Measurements from ENCODE around the gene ABCC4. TPM values are rescaled to one million over a fixed set of nuclear protein-coding genes. Genes with fewer than 3 reads are reported as not detected.

ABCC4 gene
- total and polyA plus RNA-seq, 2 donors (not counting 1 experiment from before 2014, with no cell fraction given): 35.2 to 98.8 TPM

DNA sequence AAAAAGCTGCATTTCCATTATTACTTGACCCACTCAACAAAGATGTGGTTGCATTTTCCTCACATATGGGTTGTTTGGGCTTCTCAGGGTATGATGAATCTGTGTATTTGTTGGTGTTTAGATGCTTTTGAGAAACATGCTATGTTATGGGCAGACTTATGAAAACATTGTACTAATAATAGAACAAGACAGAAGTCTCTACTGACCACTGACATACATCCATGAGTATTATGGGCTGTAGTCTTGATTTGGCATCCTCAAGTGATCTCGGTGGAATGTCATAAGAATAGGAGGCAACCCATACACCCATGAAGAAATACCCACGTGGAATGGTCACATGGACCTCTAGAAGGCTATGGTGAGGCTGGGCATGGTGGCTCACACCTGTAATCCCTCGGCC lies 36.3 kb upstream of the ABCC4 start:
- H3K27ac ChIP-seq (ENCODE audit: insufficient read depth, low read length): no peak overlapping the region
- H3K4me3 ChIP-seq (replicated peaks in 1 of 4; ENCODE audit: control extremely low read depth in 1 of 4, insufficient read depth in 1 of 4, low read depth in 3 of 4, low read length in 4 of 4): no peak overlapping the region
- no peaks in the 10 kb centered on the region for H3K9me3 ChIP-seq (ENCODE audit: control insufficient read depth, insufficient read depth, low read depth, low read length)
- H3K36me3 ChIP-seq (ENCODE audit: control insufficient read depth, insufficient read depth, low read length): no peaks in the 10 kb centered on the region
- no peaks in the 10 kb centered on the region for H3K4me1 ChIP-seq (ENCODE audit: control insufficient read depth, extremely low read depth, insufficient read depth, low read length)
- H2AFZ ChIP-seq (ENCODE audit: low read length): no peak overlapping the region
- no peaks in the 10 kb centered on the region for H3K27me3 ChIP-seq (ENCODE audit: control insufficient read depth, insufficient read depth, low read length)
- H3K9ac ChIP-seq (ENCODE audit: insufficient read depth, low read length): no peak overlapping the region
- DNase-seq (ENCODE audit: low read depth in 2 of 2): no peak
- no peaks in the 10 kb centered on the region for H4K20me1 ChIP-seq (ENCODE audit: control insufficient read depth, extremely low read depth, insufficient read depth, low read length)
- no peaks in the 10 kb centered on the region for H3K79me2 ChIP-seq (ENCODE audit: control insufficient read depth, insufficient read depth, low read length)
- TF ChIP-seq, protein P1, sequence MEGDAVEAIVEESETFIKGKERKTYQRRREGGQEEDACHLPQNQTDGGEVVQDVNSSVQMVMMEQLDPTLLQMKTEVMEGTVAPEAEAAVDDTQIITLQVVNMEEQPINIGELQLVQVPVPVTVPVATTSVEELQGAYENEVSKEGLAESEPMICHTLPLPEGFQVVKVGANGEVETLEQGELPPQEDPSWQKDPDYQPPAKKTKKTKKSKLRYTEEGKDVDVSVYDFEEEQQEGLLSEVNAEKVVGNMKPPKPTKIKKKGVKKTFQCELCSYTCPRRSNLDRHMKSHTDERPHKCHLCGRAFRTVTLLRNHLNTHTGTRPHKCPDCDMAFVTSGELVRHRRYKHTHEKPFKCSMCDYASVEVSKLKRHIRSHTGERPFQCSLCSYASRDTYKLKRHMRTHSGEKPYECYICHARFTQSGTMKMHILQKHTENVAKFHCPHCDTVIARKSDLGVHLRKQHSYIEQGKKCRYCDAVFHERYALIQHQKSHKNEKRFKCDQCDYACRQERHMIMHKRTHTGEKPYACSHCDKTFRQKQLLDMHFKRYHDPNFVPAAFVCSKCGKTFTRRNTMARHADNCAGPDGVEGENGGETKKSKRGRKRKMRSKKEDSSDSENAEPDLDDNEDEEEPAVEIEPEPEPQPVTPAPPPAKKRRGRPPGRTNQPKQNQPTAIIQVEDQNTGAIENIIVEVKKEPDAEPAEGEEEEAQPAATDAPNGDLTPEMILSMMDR (conservative IDR thresholded peaks at IDR 0.05 in 1 of 2, IDR thresholded peaks at IDR 0.05 in 1 of 2; ENCODE audit: low read depth in 1 of 2, low read length in 2 of 2): no peak
- TF ChIP-seq EZH2 (IDR thresholded peaks at IDR 0.05; ENCODE audit: low read length, missing control alignments): no peak
- no peak overlapping the region for H3K4me2 ChIP-seq (ENCODE audit: extremely low read depth, insufficient read depth, low read length)

DNA sequence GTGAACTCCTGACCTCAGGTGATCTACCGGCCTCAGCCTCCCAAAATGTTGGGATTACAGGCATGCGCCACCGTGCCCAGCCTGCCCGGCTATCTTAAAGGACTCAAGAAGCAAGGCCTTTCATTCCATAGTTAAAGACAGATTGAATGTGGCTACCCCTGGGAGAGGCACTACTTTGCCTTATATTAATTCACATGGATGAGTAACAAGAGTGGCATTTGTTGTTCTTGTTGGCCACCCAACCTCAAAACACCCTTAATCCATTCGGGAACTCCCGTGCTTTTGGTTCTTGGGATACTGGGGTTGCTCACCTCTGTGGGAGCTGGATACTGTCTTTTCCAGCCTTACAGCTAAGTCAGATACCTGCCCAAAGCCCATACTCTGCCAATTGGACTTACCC lies 34.4 kb upstream of the ABCC4 start:
- no peak overlapping the region for H3K9ac ChIP-seq (ENCODE audit: insufficient read depth, low read length)
- no peaks in the 10 kb centered on the region for H3K27me3 ChIP-seq (ENCODE audit: control insufficient read depth, insufficient read depth, low read length)
- no peak for TF ChIP-seq EZH2 (IDR thresholded peaks at IDR 0.05; ENCODE audit: low read length, missing control alignments)
- TF ChIP-seq, protein P1 (conservative IDR thresholded peaks at IDR 0.05 in 1 of 2, IDR thresholded peaks at IDR 0.05 in 1 of 2; ENCODE audit: low read depth in 1 of 2, low read length in 2 of 2): no peak
- no peaks in the 10 kb centered on the region for H3K36me3 ChIP-seq (ENCODE audit: control insufficient read depth, insufficient read depth, low read length)
- no peak overlapping the region for H2AFZ ChIP-seq (ENCODE audit: low read length)
- DNase-seq (ENCODE audit: low read depth in 2 of 2): peak in 1 of 2 donors; percentile 31
- H3K4me2 ChIP-seq (ENCODE audit: extremely low read depth, insufficient read depth, low read length): no peak overlapping the region
- H3K4me3 ChIP-seq (replicated peaks in 1 of 4; ENCODE audit: control extremely low read depth in 1 of 4, insufficient read depth in 1 of 4, low read depth in 3 of 4, low read length in 4 of 4): no peak overlapping the region
- no peaks in the 10 kb centered on the region for H3K4me1 ChIP-seq (ENCODE audit: control insufficient read depth, extremely low read depth, insufficient read depth, low read length)
- H3K27ac ChIP-seq (ENCODE audit: insufficient read depth, low read length): no peak overlapping the region
- H4K20me1 ChIP-seq (ENCODE audit: control insufficient read depth, extremely low read depth, insufficient read depth, low read length): no peaks in the 10 kb centered on the region
- H3K9me3 ChIP-seq (ENCODE audit: control insufficient read depth, insufficient read depth, low read depth, low read length): no peaks in the 10 kb centered on the region
- H3K79me2 ChIP-seq (ENCODE audit: control insufficient read depth, insufficient read depth, low read length): no peaks in the 10 kb centered on the region

DNA sequence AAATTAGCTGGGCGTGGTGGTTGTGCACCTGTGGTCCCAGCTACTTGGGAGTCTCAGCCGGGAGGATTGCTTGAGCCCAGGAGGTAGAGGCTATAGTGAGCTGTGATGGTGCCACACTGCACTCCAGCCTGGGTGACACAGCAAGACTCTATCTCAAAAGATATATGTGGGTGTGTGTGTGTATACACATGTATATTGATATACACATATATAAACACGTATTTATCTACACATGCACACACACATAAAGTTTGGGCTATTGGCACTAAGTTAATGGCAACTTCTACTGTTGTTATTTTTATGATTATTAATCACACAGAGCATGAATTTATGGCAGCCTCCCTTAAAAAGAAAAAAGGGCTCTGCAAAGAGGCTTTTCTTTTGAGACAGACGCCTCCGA lies 27.1 kb upstream of the ABCC4 start:
- Histone ChIP-seq H3K4me2 (ENCODE audit: extremely low read depth, insufficient read depth, low read length) (no peak overlapping the region), H3K9me3 (ENCODE audit: control insufficient read depth, insufficient read depth, low read depth, low read length) (no peaks in the 10 kb centered on the region)
- TF ChIP-seq, protein P1 (conservative IDR thresholded peaks at IDR 0.05 in 1 of 2, IDR thresholded peaks at IDR 0.05 in 1 of 2; ENCODE audit: low read depth in 1 of 2, low read length in 2 of 2): no peak
- TF ChIP-seq EZH2 (IDR thresholded peaks at IDR 0.05; ENCODE audit: low read length, missing control alignments): no peak

More for the DNA sequence above, 27.1 kb upstream of the ABCC4 start:
- Histone ChIP-seq H3K36me3 (ENCODE audit: control insufficient read depth, insufficient read depth, low read length) (no peaks in the 10 kb centered on the region), H3K79me2 (ENCODE audit: control insufficient read depth, insufficient read depth, low read length) (no peaks in the 10 kb centered on the region), H3K27ac (ENCODE audit: insufficient read depth, low read length) (no peak overlapping the region), H3K4me1 (ENCODE audit: control insufficient read depth, extremely low read depth, insufficient read depth, low read length) (no peaks in the 10 kb centered on the region), H4K20me1 (ENCODE audit: control insufficient read depth, extremely low read depth, insufficient read depth, low read length) (no peaks in the 10 kb centered on the region), H3K9ac (ENCODE audit: insufficient read depth, low read length) (no peak overlapping the region), H3K27me3 (ENCODE audit: control insufficient read depth, insufficient read depth, low read length) (no peaks in the 10 kb centered on the region), H2AFZ (ENCODE audit: low read length) (no peak overlapping the region), H3K4me3 (replicated peaks in 1 of 4; ENCODE audit: control extremely low read depth in 1 of 4, insufficient read depth in 1 of 4, low read depth in 3 of 4, low read length in 4 of 4) (no peak overlapping the region)
- no peak for DNase-seq (ENCODE audit: low read depth in 2 of 2)
